Activated CD8-positive, alpha-beta memory T cell treated with anti-CD3 and anti-CD28 coated beads for 1 hour (primary cell): ENCODE data around the gene ABHD2.
"Not testable (repeated sequence)": the region's sequence is repeated elsewhere in the genome, so short reads cannot be mapped to it uniquely, and the experiment has no call there.

Experiments used
- DNase-seq, 2 donors: peaks; one replicate each; pipeline ENCODE4 v3.0.0-alpha.2; 2020; ENCODE audit warnings: low read depth in 1 of 2; ENCODE audit errors: extremely low read depth in 1 of 2

ABHD2 gene

GRCh38 chr15:89217686-89218376 is 129.6 kb downstream of the ABHD2 start:
- DNase-seq = no peak

- DNase-seq = no peak
Measured at GRCh38 chr15:89218531-89218930, 130.3 kb downstream of the ABHD2 start.

GRCh38 chr15:89221543-89221942 is 133.3 kb downstream of the ABHD2 start, which contains the start of gene RLBP1:
Gene RLBP1, minus strand, starts transcription at chr15:89221579. Its CDS starts 2,604 bp downstream, at chr15:89218975.
- DNase-seq = no peak

- DNase-seq = no peak
Measured at GRCh38 chr15:89225588-89225987, 137.3 kb downstream of the ABHD2 start.

GRCh38 chr15:89226359-89227221 is 138.3 kb downstream of the ABHD2 start:
- DNase-seq = no peak

GRCh38 chr15:89227425-89227824 is 139.2 kb downstream of the ABHD2 start:
- DNase-seq = no peak

- no peak for DNase-seq
Measured at GRCh38 chr15:89230277-89230676, 142.0 kb downstream of the ABHD2 start.

- no peak for DNase-seq
Measured at GRCh38 chr15:89231832-89232231, 143.6 kb downstream of the ABHD2 start.

- DNase-seq = not testable (repeated sequence)
Measured at GRCh38 chr15:89239883-89240810, 151.9 kb downstream of the ABHD2 start.

GRCh38 chr15:89243046-89243690 is 154.9 kb downstream of the ABHD2 start:
- DNase-seq = no peak

- peak; percentile 88 to 95 for DNase-seq
Measured at GRCh38 chr15:89243691-89244573, 155.7 kb downstream of the ABHD2 start, which contains the start of gene FANCI. Gene FANCI, plus strand, starts transcription at chr15:89243979. Its CDS starts 3,669 bp downstream, at chr15:89247648.

- no peak for DNase-seq
Measured at GRCh38 chr15:89244574-89244903, 156.3 kb downstream of the ABHD2 start.

- no peak for DNase-seq
Measured at GRCh38 chr15:89247446-89247845, 159.2 kb downstream of the ABHD2 start.

- DNase-seq = no peak
Measured at GRCh38 chr15:89248584-89248983, 160.3 kb downstream of the ABHD2 start.

GRCh38 chr15:89250142-89250541 is 161.9 kb downstream of the ABHD2 start:
- not testable (repeated sequence) for DNase-seq
